Ishikawa (cell line): ENCODE measurements around the gene MEF2B.

Source experiments
- CEBPB ChIP-seq: IDR thresholded peaks from 2 replicates; pipeline ENCODE4 v1.6.1; 2012
- CREB1 ChIP-seq: IDR thresholded peaks from 2 replicates; pipeline ENCODE4 v1.6.1; 2012; ENCODE audit warnings: low read depth
- EGR1 ChIP-seq: IDR thresholded peaks from 2 replicates; pipeline ENCODE4 v1.6.1; 2012
- EP300 ChIP-seq: IDR thresholded peaks from 2 replicates; pipeline ENCODE4 v1.6.1; 2012; ENCODE audit warnings: borderline replicate concordance
- FOXM1 ChIP-seq: IDR thresholded peaks from 2 replicates; pipeline ENCODE4 v1.6.1; 2012; ENCODE audit warnings: low read depth, borderline replicate concordance
- NFIC ChIP-seq: IDR thresholded peaks from 2 replicates; pipeline ENCODE4 v1.6.1; 2012
- RAD21 ChIP-seq: IDR thresholded peaks from 2 replicates; pipeline ENCODE4 v1.6.1; 2012; ENCODE audit warnings: low read depth
- TAF1 ChIP-seq: IDR thresholded peaks from 2 replicates; pipeline ENCODE4 v1.6.1; 2012; ENCODE audit warnings: low read depth, mild to moderate bottlenecking
- TCF12 ChIP-seq: IDR thresholded peaks from 2 replicates; pipeline ENCODE4 v1.6.1; 2012; ENCODE audit warnings: low read depth
- TEAD4 ChIP-seq: IDR thresholded peaks from 2 replicates; pipeline ENCODE4 v1.6.1; 2012
- YY1 ChIP-seq: IDR thresholded peaks from 2 replicates; pipeline ENCODE4 v1.6.1; 2012; ENCODE audit warnings: low read depth
- ZBTB7A ChIP-seq: IDR thresholded peaks from 2 replicates; pipeline ENCODE4 v1.6.1; 2012; ENCODE audit warnings: low read depth
- TF ChIP-seq, protein P1 (sequence below): IDR thresholded peaks from 2 replicates; pipeline ENCODE4 v1.6.1; 2012
- TF ChIP-seq, protein P2 (sequence below): IDR thresholded peaks from 2 replicates; pipeline ENCODE4 v1.6.1; 2012; ENCODE audit warnings: low read depth, mild to moderate bottlenecking
- TF ChIP-seq, protein P3 (sequence below): IDR thresholded peaks from 2 replicates; pipeline ENCODE4 v1.6.1; 2012

Gene MEF2B

DNA sequence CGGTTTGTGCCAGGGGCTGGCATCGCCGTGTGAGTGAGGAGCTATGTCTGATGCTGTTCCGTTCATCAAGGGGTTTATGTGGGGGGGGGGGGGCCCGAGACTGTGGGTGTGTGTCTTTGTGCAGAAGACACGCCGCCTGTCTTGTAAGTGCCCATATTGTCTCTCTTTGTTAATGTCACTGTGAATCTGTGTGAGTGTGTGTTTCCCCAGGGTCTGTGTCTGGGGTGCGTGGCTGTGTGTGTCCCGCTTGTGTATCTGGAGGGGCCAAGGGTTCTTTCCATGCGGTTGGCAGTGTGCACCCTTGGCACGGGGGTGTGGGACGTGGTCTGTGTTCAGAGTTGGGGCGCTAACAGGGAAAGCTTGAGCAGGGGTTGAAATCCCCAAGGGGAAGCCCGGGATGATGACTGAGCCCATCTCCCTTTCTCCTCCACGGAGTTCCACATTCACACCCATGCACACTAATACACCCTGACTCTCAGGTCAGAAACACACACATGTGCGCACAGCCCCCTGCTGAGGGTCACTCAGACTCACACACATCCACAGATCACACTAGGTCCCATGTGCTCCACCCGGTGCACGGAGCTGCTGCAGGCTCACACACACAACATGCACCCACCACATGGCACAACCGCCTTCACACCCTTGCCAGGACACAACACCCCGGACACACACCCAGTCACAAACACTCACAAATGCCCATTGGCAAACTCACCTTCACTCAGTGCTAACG is 43.5 kb upstream of the MEF2B start:
- TF ChIP-seq, protein P1, sequence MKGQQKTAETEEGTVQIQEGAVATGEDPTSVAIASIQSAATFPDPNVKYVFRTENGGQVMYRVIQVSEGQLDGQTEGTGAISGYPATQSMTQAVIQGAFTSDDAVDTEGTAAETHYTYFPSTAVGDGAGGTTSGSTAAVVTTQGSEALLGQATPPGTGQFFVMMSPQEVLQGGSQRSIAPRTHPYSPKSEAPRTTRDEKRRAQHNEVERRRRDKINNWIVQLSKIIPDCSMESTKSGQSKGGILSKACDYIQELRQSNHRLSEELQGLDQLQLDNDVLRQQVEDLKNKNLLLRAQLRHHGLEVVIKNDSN, result no peak
- TF ChIP-seq EGR1 (no peak), TAF1 (no peak), EP300 (no peak), YY1 (no peak)

DNA sequence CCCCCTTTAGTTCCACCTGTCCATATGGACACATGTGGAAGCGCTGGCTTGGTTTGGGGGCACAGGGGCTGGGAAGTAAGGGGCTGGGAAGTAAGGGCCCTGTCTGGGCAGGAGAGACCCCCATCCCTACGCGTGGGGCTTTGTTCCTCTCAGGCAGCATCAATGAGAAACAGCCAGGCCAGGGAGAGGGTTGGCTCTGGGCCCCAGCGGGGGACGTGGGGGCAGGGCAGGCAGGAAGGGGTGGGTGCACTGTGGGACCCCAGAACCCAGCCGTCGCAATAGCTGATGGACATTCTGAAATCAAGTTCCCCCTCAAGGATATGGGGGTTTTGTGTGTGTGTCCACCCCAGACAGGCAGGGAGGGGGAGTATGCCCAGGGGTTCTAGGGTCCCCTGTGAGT is 42.9 kb upstream of the MEF2B start:
- TF ChIP-seq ZBTB7A (no peak; the same call in 1 of the 2 replicates), CREB1 (no peak), EP300 (no peak), NFIC (no peak), TEAD4 (no peak), EGR1 (no peak), CEBPB (no peak)
- TF ChIP-seq, protein P1, result no peak
- TF ChIP-seq, protein P2, sequence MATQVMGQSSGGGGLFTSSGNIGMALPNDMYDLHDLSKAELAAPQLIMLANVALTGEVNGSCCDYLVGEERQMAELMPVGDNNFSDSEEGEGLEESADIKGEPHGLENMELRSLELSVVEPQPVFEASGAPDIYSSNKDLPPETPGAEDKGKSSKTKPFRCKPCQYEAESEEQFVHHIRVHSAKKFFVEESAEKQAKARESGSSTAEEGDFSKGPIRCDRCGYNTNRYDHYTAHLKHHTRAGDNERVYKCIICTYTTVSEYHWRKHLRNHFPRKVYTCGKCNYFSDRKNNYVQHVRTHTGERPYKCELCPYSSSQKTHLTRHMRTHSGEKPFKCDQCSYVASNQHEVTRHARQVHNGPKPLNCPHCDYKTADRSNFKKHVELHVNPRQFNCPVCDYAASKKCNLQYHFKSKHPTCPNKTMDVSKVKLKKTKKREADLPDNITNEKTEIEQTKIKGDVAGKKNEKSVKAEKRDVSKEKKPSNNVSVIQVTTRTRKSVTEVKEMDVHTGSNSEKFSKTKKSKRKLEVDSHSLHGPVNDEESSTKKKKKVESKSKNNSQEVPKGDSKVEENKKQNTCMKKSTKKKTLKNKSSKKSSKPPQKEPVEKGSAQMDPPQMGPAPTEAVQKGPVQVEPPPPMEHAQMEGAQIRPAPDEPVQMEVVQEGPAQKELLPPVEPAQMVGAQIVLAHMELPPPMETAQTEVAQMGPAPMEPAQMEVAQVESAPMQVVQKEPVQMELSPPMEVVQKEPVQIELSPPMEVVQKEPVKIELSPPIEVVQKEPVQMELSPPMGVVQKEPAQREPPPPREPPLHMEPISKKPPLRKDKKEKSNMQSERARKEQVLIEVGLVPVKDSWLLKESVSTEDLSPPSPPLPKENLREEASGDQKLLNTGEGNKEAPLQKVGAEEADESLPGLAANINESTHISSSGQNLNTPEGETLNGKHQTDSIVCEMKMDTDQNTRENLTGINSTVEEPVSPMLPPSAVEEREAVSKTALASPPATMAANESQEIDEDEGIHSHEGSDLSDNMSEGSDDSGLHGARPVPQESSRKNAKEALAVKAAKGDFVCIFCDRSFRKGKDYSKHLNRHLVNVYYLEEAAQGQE, result no peak

DNA sequence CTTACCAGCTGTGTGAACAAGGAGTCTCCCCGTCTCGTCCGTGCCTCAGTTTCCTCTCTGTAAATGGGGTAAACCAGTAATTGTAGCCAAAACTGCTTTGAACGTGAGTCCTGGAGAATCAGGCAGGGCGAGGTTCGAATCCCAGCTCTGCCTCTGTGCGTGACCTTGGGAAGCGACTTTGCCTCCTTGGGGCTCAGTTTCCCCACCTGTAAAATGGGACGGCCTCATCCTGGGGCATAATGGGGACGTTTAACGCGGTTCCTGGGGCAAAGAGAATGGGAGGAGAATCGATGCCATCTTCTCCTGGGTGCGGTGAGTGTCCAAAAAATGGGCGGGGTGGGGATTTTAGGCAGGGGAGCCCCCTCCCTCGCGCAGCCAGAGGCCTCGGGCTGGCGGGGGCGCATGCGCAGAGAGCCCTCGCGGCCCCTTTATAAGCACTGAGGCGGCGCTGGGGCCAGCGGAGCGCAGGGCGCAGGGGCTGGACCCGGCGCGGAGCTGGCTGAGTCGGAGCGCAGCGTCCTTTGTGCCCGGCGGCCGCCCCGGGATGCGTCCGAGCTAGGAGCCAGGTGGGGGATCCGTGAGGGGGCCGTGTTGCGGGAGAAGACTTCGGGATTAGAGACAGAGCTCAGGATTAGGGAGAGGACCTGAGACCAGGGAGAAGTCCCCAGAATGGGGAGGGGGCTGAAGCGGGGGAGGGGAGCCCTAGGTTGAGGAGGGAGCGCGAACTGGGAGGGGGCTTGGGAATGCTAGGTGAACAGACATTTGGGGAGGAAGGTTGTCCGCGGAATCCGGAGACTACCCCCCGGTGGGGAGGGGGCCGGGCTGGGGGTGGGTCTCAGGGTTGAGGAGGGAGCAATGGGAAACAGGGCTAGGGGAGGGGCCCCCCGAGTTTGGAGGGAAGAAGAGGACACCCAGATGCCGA is 41.7 kb upstream of the MEF2B start, which contains the start of gene NCAN:
Gene NCAN, plus strand, starts transcription at position 460 of the 922 bp plus-strand sequence. CDS start 4,996 bp downstream, outside the sequence.
- TF ChIP-seq EP300 (no peak), EGR1 (no peak)
- TF ChIP-seq, protein P2, result no peak

DNA sequence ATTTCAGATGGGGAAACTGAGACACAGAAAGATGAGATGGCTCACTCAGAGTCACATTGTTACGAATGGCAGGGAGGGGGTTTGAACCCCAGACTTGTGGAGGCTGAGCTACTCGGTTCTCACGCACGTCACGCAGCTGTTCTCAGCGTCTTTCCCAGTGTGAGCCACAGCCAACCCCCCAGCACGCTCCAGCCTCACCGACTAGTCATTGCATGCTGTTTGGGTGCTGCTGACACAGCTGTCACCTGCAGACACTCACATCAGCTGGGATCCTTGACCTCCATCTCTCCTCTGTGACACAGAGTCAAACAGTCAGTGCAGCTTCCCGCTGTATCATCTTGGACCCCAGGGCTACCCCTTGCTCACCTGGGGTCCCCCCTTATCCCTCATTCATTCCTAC is 39.3 kb upstream of the MEF2B start:
- TF ChIP-seq EGR1, result no peak
- no peak for TF ChIP-seq CEBPB
- TF ChIP-seq TAF1, result no peak
- TF ChIP-seq, protein P2, result no peak
- TF ChIP-seq CREB1, result no peak
- TF ChIP-seq, protein P1, result no peak
- TF ChIP-seq YY1, result no peak
- TF ChIP-seq TEAD4, result no peak
- no peak for TF ChIP-seq ZBTB7A
- no peak for TF ChIP-seq RAD21
- TF ChIP-seq, protein P3, sequence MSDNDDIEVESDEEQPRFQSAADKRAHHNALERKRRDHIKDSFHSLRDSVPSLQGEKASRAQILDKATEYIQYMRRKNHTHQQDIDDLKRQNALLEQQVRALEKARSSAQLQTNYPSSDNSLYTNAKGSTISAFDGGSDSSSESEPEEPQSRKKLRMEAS, result no peak
- no peak for TF ChIP-seq NFIC
- TF ChIP-seq FOXM1, result no peak
- TF ChIP-seq EP300, result no peak
- no peak for TF ChIP-seq TCF12
